ENCODE measurements around the gene FOXL1.

GRCh38 chr16:86578611-86579267 lies 390 bp downstream of the FOXL1 start:
- TF ChIP-seq EZH2 (conservative IDR thresholded peaks at IDR 0.05; ENCODE audit: low read depth, low read length) (no peak), LBX2 (CRISPR knock-in tag; IDR thresholded peaks at IDR 0.05; ENCODE audit: borderline replicate concordance) (no peak), NFE2 (CRISPR knock-in tag; IDR thresholded peaks at IDR 0.05) (no peak), CEBPB (IDR thresholded peaks at IDR 0.05; ENCODE audit: borderline replicate concordance, low read depth, low read length) (no peak), GFI1 (CRISPR knock-in tag; IDR thresholded peaks at IDR 0.05; ENCODE audit: borderline replicate concordance) (no peak), STAT5B (CRISPR knock-in tag; IDR thresholded peaks at IDR 0.05) (no peak), HOXA3 (CRISPR knock-in tag; IDR thresholded peaks at IDR 0.05) (no peak), DMAP1 (CRISPR knock-in tag; IDR thresholded peaks at IDR 0.05) (no peak), ZBTB20 (CRISPR knock-in tag; IDR thresholded peaks at IDR 0.05; ENCODE audit: borderline replicate concordance, low read depth) (no peak), MTA3 (CRISPR knock-in tag; IDR thresholded peaks at IDR 0.05) (no peak), ZSCAN25 (CRISPR knock-in tag; IDR thresholded peaks at IDR 0.05) (no peak)
- TF ChIP-seq, protein P1, sequence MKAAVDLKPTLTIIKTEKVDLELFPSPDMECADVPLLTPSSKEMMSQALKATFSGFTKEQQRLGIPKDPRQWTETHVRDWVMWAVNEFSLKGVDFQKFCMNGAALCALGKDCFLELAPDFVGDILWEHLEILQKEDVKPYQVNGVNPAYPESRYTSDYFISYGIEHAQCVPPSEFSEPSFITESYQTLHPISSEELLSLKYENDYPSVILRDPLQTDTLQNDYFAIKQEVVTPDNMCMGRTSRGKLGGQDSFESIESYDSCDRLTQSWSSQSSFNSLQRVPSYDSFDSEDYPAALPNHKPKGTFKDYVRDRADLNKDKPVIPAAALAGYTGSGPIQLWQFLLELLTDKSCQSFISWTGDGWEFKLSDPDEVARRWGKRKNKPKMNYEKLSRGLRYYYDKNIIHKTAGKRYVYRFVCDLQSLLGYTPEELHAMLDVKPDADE (CRISPR knock-in tag; IDR thresholded peaks at IDR 0.05): no peak
- TF ChIP-seq, protein P2, sequence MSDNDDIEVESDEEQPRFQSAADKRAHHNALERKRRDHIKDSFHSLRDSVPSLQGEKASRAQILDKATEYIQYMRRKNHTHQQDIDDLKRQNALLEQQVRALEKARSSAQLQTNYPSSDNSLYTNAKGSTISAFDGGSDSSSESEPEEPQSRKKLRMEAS (IDR thresholded peaks at IDR 0.05): no peak
